PFSK-1 (cell line): ENCODE measurements around the gene FAM228B.

Experiments
- FOXP2 ChIP-seq: optimal IDR thresholded peaks from 2 replicates; pipeline ENCODE3; 2011; ENCODE audit warnings: borderline replicate concordance, control low read depth, inconsistent platforms; ENCODE audit not compliant: insufficient read depth; ENCODE audit errors: extremely low read length, extremely low read depth
- POLR2AphosphoS5 ChIP-seq: IDR thresholded peaks from 2 replicates; pipeline ENCODE4 v1.6.1; 2012; ENCODE audit warnings: low read depth, mild to moderate bottlenecking, control low read depth, low read length, moderate library complexity

- TF ChIP-seq POLR2AphosphoS5 (no peak), FOXP2 (no peak)
Measured at GRCh38 chr2:24176326-24176725, 53.1 kb downstream of the FAM228B start.
